NCI-H1048 (cell line): Measurements from ENCODE around the gene TLE7.

Source experiments
- DNase-seq: peaks from one replicate; lab custom pipeline; 2025; lab: John Stamatoyannopoulos, UW

Gene TLE7

GRCh38 chr16:71448274-71448866 is 6.5 kb upstream of the TLE7 start:
- DNase-seq: no peak

GRCh38 chr16:71443714-71444113 is 1.9 kb upstream of the TLE7 start:
- DNase-seq: no peak

- no peak for DNase-seq
These were observed 355 bp downstream of the TLE7 start for GRCh38 chr16:71441348-71442050.

- no peak for DNase-seq
These were observed 1.0 kb downstream of the TLE7 start for GRCh38 chr16:71440669-71441347.

GRCh38 chr16:71439523-71439922 is 2.3 kb downstream of the TLE7 start:
- no peak for DNase-seq

GRCh38 chr16:71436473-71436872 is 5.4 kb downstream of the TLE7 start:
- no peak for DNase-seq

GRCh38 chr16:71432906-71433305 is 8.9 kb downstream of the TLE7 start:
- no peak for DNase-seq

GRCh38 chr16:71431991-71432390 is 9.9 kb downstream of the TLE7 start:
- no peak for DNase-seq

GRCh38 chr16:71431176-71431575 is 10.7 kb downstream of the TLE7 start:
- no peak for DNase-seq

GRCh38 chr16:71430744-71431143 is 11.1 kb downstream of the TLE7 start:
- no peak for DNase-seq

GRCh38 chr16:71429581-71429980 is 12.3 kb downstream of the TLE7 start:
- DNase-seq: no peak

- no peak for DNase-seq
These were observed 13.0 kb downstream of the TLE7 start for GRCh38 chr16:71428883-71429282.

GRCh38 chr16:71428385-71428784 is 13.5 kb downstream of the TLE7 start:
- no peak for DNase-seq

- no peak for DNase-seq
These were observed 14.8 kb downstream of the TLE7 start for GRCh38 chr16:71426880-71427615.

- no peak for DNase-seq
These were observed 15.6 kb downstream of the TLE7 start for GRCh38 chr16:71426069-71426879.

- DNase-seq: no peak
These were observed 16.1 kb downstream of the TLE7 start for GRCh38 chr16:71425746-71426068.

GRCh38 chr16:71424626-71425025 is 17.2 kb downstream of the TLE7 start:
- no peak for DNase-seq

GRCh38 chr16:71423865-71424264 is 18.0 kb downstream of the TLE7 start:
- no peak for DNase-seq

GRCh38 chr16:71423016-71423415 is 18.8 kb downstream of the TLE7 start:
- DNase-seq: no peak

- DNase-seq: no peak
These were observed 19.9 kb downstream of the TLE7 start for GRCh38 chr16:71421911-71422310.

- DNase-seq: no peak
These were observed 27.8 kb downstream of the TLE7 start for GRCh38 chr16:71414038-71414437.

GRCh38 chr16:71413341-71413740 is 28.5 kb downstream of the TLE7 start:
- no peak for DNase-seq
